ENCODE data around the gene HS3ST6. TPM values are rescaled to one million over a fixed set of nuclear protein-coding genes. Genes with fewer than 3 reads are reported as not detected.

The HS3ST6 gene
- total RNA-seq, 1 donor from 2014 or later = not detected

- Mint-ChIP-seq H3K9me3 (ENCODE audit: unreplicated experiment) (no peaks in the 10 kb centered on the region), H3K27me3 (ENCODE audit: unreplicated experiment) (peaks cover 10% of the 10 kb centered on the region), H3K36me3 (ENCODE audit: low read depth, unreplicated experiment) (peaks cover 5% of the 10 kb centered on the region), H3K27ac (ENCODE audit: unreplicated experiment) (no peak overlapping the region), H3K4me3 (ENCODE audit: unreplicated experiment) (no peak overlapping the region), H3K4me1 (ENCODE audit: unreplicated experiment) (no peaks in the 10 kb centered on the region)
- no peak for TF ChIP-seq CTCF (IDR thresholded peaks at IDR 0.05; ENCODE audit: unreplicated experiment)
- no peak for DNase-seq (ENCODE audit: low spot score)
Observed at GRCh38 chr16:1945559-1946391, 27.6 kb upstream of the HS3ST6 start.

- Mint-ChIP-seq H3K27me3 (ENCODE audit: unreplicated experiment) (peaks cover 9% of the 10 kb centered on the region), H3K4me1 (ENCODE audit: unreplicated experiment) (no peaks in the 10 kb centered on the region), H3K27ac (ENCODE audit: unreplicated experiment) (no peak overlapping the region), H3K9me3 (ENCODE audit: unreplicated experiment) (no peaks in the 10 kb centered on the region), H3K36me3 (ENCODE audit: low read depth, unreplicated experiment) (peaks cover 5% of the 10 kb centered on the region), H3K4me3 (ENCODE audit: unreplicated experiment) (no peak overlapping the region)
- no peak for TF ChIP-seq CTCF (IDR thresholded peaks at IDR 0.05; ENCODE audit: unreplicated experiment)
- DNase-seq (ENCODE audit: low spot score) = no peak
Observed at GRCh38 chr16:1944612-1945199, 26.5 kb upstream of the HS3ST6 start.

DNA sequence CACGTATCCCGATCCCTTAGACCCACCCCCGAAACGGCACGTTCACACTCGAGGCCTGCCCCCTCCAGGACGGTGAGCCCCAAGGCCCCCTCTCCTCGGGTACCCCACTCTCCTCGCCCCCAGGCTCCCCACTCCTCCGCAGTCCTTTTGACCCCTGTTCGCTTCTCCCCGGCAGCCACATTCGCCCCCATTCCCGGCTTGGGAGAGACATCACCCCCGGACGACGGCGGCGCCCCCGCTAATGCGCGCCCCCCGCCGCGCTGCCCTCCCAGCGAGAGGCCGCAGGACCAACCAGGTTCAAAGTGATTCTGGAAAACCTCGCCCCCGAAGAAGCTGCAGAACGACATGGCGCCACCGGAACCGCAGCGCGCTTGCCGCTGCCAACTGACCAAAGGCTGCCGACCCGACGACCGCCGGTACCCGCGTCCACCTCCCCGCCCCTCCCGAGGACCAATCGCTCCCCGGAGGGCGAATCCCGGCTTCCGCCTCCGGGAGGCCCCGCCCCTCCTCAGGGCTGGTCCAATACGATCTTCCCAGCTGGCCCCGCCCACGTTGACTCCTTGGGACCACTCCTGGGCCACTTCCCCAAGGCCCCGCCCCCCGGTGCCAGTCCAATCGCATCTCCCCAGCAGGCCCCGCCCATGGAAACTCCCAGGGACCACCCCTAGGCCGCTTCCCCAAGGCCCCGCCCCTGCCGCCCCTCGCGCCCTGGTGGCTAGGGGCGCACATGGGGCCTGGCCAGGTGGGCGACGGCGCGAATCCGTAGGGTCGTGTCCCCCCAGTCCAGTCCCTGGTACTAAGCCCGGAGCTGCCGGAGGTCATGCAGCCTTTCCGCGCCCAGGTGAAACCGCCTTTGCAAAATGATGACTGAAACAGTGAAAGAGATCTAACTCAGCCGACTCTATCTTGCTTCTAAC, 24.9 kb upstream of the HS3ST6 start, which contains the start of gene MSRB1:
Gene MSRB1, minus strand, starts transcription at position 390 of the 917 bp plus-strand sequence. Its CDS starts 43 bp downstream, at position 347.
- peak; percentile 100 for DNase-seq (ENCODE audit: low spot score)
- Mint-ChIP-seq H3K27ac (ENCODE audit: unreplicated experiment) (no peak within 1 kb of the TSS), H3K4me3 (ENCODE audit: unreplicated experiment) (peak within 1 kb of the TSS; percentile 87), H3K9me3 (ENCODE audit: unreplicated experiment) (no peaks in the 10 kb centered on the region), H3K36me3 (ENCODE audit: low read depth, unreplicated experiment) (peaks cover 5% of the 10 kb centered on the region), H3K4me1 (ENCODE audit: unreplicated experiment) (no peaks in the 10 kb centered on the region), H3K27me3 (ENCODE audit: unreplicated experiment) (peaks cover 9% of the 10 kb centered on the region)
- no peak for TF ChIP-seq CTCF (IDR thresholded peaks at IDR 0.05; ENCODE audit: unreplicated experiment)

- Mint-ChIP-seq H3K27me3 (ENCODE audit: unreplicated experiment) (peaks cover 10% of the 10 kb centered on the region), H3K36me3 (ENCODE audit: low read depth, unreplicated experiment) (peaks cover 5% of the 10 kb centered on the region), H3K9me3 (ENCODE audit: unreplicated experiment) (no peaks in the 10 kb centered on the region), H3K4me3 (ENCODE audit: unreplicated experiment) (peak overlapping the region; percentile 86), H3K4me1 (ENCODE audit: unreplicated experiment) (no peaks in the 10 kb centered on the region), H3K27ac (ENCODE audit: unreplicated experiment) (no peak overlapping the region)
- TF ChIP-seq CTCF (IDR thresholded peaks at IDR 0.05; ENCODE audit: unreplicated experiment) = no peak
- DNase-seq (ENCODE audit: low spot score) = no peak
Observed at GRCh38 chr16:1942047-1942809, 24.0 kb upstream of the HS3ST6 start.
